Ovary (tissue), 3 donors: ENCODE measurements around the gene IKZF4.

Source experiments
- EP300 ChIP-seq: sonication (generic); formaldehyde crosslinking; IDR thresholded peaks from one replicate; pipeline ENCODE4 v1.6.1; 2017; ENCODE audit warnings: antibody characterized with exemption
- POLR2A ChIP-seq: fragments of 450-650 bp; IDR thresholded peaks from one replicate; pipeline ENCODE4 v1.6.1; 2017; ENCODE audit warnings: antibody characterized with exemption, mild to moderate bottlenecking, moderate library complexity
- TF ChIP-seq, protein P1 (sequence below), 3 donors: fragments of 450-650 bp in 2 of 3; fragments of 200-600 bp in 1 of 3; IDR thresholded peaks; one replicate each; pipeline versions ENCODE4 v1.5.1 to v1.8.0; 2016 to 2022; ENCODE audit warnings: antibody characterized with exemption in 3 of 3, mild to moderate bottlenecking in 1 of 3
- donor health status: DM: no; HTN: no; CAD: no.

DNA sequence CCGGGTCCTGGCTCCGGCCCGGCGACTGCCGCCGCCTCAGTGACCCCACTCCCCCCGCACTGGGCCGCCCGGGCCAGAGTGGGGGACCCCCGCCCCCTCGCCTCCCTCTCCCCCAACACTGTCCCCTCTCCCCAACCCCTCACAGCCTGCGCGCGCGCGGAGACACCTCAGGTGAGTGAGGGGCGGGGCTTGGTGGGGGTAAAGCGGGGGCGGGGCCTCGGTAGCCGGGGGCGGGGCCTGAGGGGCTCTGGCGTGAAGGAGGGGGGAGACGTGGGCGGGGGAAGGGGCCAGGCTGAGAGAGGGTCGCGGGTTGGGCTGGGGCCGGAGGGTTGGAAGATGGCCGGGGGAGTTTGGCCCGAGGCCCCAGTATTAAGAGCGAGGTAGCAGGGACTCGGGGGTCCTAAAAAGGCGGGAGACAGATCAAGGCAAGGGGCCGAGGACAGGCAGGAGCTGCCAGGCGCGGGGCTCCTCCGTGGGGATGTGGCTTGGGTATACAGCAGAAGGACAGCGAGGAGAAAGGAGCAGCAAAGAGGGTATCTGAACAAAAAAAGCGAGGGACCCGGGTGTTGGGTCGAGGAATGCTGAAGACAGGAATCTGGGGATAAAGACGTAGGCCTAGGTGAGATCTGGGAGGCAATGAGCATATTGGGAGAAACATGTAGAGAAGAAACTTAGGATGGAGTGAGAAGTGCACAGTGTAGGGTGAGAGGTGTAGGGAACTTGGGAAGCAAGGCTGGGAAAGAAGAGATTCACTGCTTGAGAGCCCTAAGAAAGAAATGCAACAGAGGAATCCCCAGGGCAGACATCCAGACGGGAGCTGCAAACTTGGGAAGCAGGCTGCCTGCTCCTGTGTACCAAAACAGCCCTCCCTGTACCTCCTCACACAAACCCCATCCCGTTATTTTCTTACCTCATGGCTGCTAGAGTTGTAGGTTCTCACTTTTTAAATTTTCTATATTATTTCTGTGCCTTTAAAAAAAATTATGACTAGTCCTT, 13.0 kb upstream of the IKZF4 start:
- TF ChIP-seq, protein P1, sequence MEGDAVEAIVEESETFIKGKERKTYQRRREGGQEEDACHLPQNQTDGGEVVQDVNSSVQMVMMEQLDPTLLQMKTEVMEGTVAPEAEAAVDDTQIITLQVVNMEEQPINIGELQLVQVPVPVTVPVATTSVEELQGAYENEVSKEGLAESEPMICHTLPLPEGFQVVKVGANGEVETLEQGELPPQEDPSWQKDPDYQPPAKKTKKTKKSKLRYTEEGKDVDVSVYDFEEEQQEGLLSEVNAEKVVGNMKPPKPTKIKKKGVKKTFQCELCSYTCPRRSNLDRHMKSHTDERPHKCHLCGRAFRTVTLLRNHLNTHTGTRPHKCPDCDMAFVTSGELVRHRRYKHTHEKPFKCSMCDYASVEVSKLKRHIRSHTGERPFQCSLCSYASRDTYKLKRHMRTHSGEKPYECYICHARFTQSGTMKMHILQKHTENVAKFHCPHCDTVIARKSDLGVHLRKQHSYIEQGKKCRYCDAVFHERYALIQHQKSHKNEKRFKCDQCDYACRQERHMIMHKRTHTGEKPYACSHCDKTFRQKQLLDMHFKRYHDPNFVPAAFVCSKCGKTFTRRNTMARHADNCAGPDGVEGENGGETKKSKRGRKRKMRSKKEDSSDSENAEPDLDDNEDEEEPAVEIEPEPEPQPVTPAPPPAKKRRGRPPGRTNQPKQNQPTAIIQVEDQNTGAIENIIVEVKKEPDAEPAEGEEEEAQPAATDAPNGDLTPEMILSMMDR (IDR thresholded peaks at IDR 0.05) = no peak
- TF ChIP-seq POLR2A (no peak), EP300 (no peak)
